Suprapubic skin (tissue), 4 donors: ENCODE measurements around the gene ARMH3.

Experiments used
- EP300 ChIP-seq: sonication (generic); formaldehyde crosslinking; IDR thresholded peaks from one replicate; pipeline ENCODE4 v1.6.1; 2017; ENCODE audit warnings: antibody characterized with exemption
- POLR2A ChIP-seq, 2 donors: fragments of 450-650 bp; IDR thresholded peaks; one replicate each; pipeline ENCODE4 v1.6.1; 2017; ENCODE audit warnings: antibody characterized with exemption in 2 of 2, mild to moderate bottlenecking in 2 of 2, moderate library complexity in 2 of 2
- POLR2AphosphoS5 ChIP-seq, 3 donors: sonication (generic); formaldehyde crosslinking; IDR thresholded peaks; one replicate each; pipeline ENCODE4 v1.6.1; 2017; ENCODE audit warnings: antibody characterized with exemption in 3 of 3
- TF ChIP-seq, protein P1 (sequence below), 2 donors: fragments of 200-600 bp in 1 of 2; fragments of 450-650 bp in 1 of 2; sonication (generic) in 1 of 2; IDR thresholded peaks; one replicate each; pipeline ENCODE4 v1.5.1; 2016 to 2019; ENCODE audit warnings: antibody characterized with exemption in 2 of 2, mild to moderate bottlenecking in 1 of 2, moderate library complexity in 1 of 2

DNA sequence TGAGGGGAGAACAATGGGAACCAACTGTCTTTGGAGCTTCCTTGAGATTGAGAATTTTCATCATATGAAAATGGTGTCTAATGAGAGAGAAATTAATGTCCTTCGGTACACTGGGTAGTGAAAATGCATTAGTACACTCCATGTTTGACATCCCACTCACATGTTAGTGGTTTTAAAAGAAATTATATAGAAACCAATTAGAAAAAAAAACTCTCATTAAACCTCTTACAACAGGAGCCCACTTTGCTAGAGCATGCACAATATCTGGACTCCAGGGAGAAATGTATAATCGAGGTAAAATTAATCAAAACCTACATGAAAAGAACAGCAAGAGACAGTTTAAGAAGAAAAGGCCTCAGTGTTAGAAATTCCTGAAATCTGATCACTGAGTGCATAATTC is 133.1 kb downstream of the ARMH3 start:
- TF ChIP-seq, protein P1, sequence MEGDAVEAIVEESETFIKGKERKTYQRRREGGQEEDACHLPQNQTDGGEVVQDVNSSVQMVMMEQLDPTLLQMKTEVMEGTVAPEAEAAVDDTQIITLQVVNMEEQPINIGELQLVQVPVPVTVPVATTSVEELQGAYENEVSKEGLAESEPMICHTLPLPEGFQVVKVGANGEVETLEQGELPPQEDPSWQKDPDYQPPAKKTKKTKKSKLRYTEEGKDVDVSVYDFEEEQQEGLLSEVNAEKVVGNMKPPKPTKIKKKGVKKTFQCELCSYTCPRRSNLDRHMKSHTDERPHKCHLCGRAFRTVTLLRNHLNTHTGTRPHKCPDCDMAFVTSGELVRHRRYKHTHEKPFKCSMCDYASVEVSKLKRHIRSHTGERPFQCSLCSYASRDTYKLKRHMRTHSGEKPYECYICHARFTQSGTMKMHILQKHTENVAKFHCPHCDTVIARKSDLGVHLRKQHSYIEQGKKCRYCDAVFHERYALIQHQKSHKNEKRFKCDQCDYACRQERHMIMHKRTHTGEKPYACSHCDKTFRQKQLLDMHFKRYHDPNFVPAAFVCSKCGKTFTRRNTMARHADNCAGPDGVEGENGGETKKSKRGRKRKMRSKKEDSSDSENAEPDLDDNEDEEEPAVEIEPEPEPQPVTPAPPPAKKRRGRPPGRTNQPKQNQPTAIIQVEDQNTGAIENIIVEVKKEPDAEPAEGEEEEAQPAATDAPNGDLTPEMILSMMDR (IDR thresholded peaks at IDR 0.05): no peak
- TF ChIP-seq POLR2A (IDR thresholded peaks at IDR 0.05) (no peak), EP300 (no peak), POLR2AphosphoS5 (IDR thresholded peaks at IDR 0.05) (no peak)
